ENCODE results near the gene DNAH14.

GRCh38 chr1:225368036-225368552, 438.6 kb downstream of the DNAH14 start:
- TF ChIP-seq EP300 (IDR thresholded peaks at IDR 0.05) (no peak), CTCF (IDR thresholded peaks at IDR 0.05) (no peak)
